ENCODE measurements around the gene ADAMTS17. TPM values are rescaled to one million over a fixed set of nuclear protein-coding genes. Genes with fewer than 3 reads are reported as not detected.

The ADAMTS17 gene
- total RNA-seq, 1 experiment from 2014 or later: 4.2 TPM

DNA sequence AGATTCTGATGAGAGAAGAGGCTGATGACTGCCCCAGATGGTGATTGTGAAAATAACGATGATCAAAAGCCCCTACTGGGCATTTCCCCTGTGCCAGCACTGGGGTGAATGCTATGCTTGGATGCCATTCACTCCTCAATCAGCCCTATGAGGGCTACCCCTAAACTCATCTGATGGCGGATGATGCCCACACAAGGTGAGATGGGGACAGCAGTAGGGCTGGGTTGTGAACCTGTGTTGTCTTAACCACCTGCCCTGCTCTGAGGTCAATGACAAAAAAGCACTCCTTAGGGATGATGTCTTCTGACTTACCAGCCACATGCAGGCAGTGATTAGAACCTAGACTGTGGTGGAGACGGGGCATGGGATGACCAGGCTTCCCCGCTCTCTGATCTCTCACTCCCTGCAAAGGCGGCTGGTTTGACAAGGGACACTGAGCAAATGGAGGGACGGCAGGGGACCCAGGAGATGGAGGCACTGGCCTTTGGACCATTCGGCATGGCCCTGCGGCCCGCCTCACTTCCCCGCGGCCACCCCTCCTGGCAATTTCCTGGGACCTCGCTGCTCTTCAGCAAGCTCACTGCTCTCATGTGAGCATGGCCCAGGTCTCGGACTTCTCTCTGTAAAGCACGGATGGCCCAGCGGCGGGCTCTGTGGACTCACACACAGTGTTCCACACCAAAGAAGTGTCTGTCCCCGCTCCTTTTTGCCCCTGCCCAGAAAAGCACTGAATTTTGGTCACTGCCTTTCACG is 357.1 kb downstream of the ADAMTS17 start:
- intact Hi-C loops (cut with micrococcal nuclease): no loop called here
- TF ChIP-seq ELF1 (IDR thresholded peaks at IDR 0.05; ENCODE audit: borderline replicate concordance, low read depth) (no peak), ZNF274 (IDR thresholded peaks at IDR 0.05; ENCODE audit: low read depth, low read length) (no peak), RAD21 (IDR thresholded peaks at IDR 0.05; ENCODE audit: low read depth) (no peak), ZBTB33 (IDR thresholded peaks at IDR 0.05; ENCODE audit: extremely low read depth, insufficient replicate concordance, low read length) (no peak)

GRCh38 chr15:99983886-99984286 is 357.9 kb downstream of the ADAMTS17 start:
- Histone ChIP-seq H3K4me2 (ENCODE audit: low read length) (no peak overlapping the region), H3K27ac (ENCODE audit: low read depth, low read length) (no peak overlapping the region), H3K9me3 (ENCODE audit: control insufficient read depth in 1 of 2, insufficient read depth in 1 of 2, low read depth in 1 of 2, low read length in 2 of 2) (no peaks in the 10 kb centered on the region), H3K4me1 (ENCODE audit: control insufficient read depth in 1 of 2, insufficient read depth in 2 of 2, low read length in 2 of 2) (no peaks in the 10 kb centered on the region), H3K4me3 (replicated peaks in 1 of 2; ENCODE audit: low read depth in 1 of 2, low read length in 2 of 2) (no peak overlapping the region), H3K9me2 (ENCODE audit: insufficient read depth) (no peaks in the 10 kb centered on the region), H3K27me3 (ENCODE audit: insufficient read depth, low read length) (no peaks in the 10 kb centered on the region), H3K9ac (ENCODE audit: low read length) (no peak overlapping the region), H3K36me3 (ENCODE audit: control insufficient read depth in 1 of 2, insufficient read depth in 2 of 2, low read length in 2 of 2) (no peaks in the 10 kb centered on the region), H3K79me2 (ENCODE audit: insufficient read depth, low read length) (no peaks in the 10 kb centered on the region), H4K20me1 (ENCODE audit: insufficient read depth) (no peaks in the 10 kb centered on the region), H2AFZ (ENCODE audit: low read depth, low read length, poor library complexity, severe bottlenecking) (no peak overlapping the region)
- DNase-seq (ENCODE audit: low read depth, low spot score) (no peak), ATAC-seq (no peak)
- RAD21 ChIA-PET (ENCODE audit: low non-redundant PET in 1 of 2, low total read pairs in 2 of 2, uncharacterized antibody in 2 of 2, unreplicated experiment in 2 of 2): no interaction called here
- CTCF ChIA-PET: no interaction called here
- POLR2A ChIA-PET: no interaction called here
- intact Hi-C loops (cut with micrococcal nuclease): no loop called here
- TF ChIP-seq CEBPB (IDR thresholded peaks at IDR 0.05; ENCODE audit: low read depth) (no peak), CTCF (IDR thresholded peaks at IDR 0.05 in 2 of 3, conservative IDR thresholded peaks at IDR 0.05 in 1 of 3; ENCODE audit: borderline replicate concordance in 1 of 3, insufficient read depth in 1 of 3, low read depth in 2 of 3, low read length in 2 of 3) (no peak), EGR1 (IDR thresholded peaks at IDR 0.05; ENCODE audit: low read depth) (no peak), FOSL1 (IDR thresholded peaks at IDR 0.05; ENCODE audit: low read depth) (no peak), CBX3 (IDR thresholded peaks at IDR 0.05; ENCODE audit: low read depth) (no peak), POLR2AphosphoS5 (IDR thresholded peaks at IDR 0.05; ENCODE audit: low read depth, low read length) (no peak), EZH2phosphoT487 (IDR thresholded peaks at IDR 0.05; ENCODE audit: borderline replicate concordance) (no peak), ZNF274 (IDR thresholded peaks at IDR 0.05; ENCODE audit: low read depth, low read length) (no peak), TCF7L2 (IDR thresholded peaks at IDR 0.05; ENCODE audit: borderline replicate concordance, extremely low read depth, insufficient read depth, insufficient read length) (no peak), ZFX (IDR thresholded peaks at IDR 0.05) (no peak), MAX (IDR thresholded peaks at IDR 0.05) (no peak), SIN3A (IDR thresholded peaks at IDR 0.05; ENCODE audit: low read depth) (no peak), ATF3 (IDR thresholded peaks at IDR 0.05) (no peak), JUND (IDR thresholded peaks at IDR 0.05) (no peak)
- BruUV-seq (replicated peaks): no TSS peak

More for the DNA sequence above, 357.1 kb downstream of the ADAMTS17 start:
- no peaks in the 10 kb centered on the region for H3K27me3 ChIP-seq (ENCODE audit: insufficient read depth, low read length)
- H3K36me3 ChIP-seq (ENCODE audit: control insufficient read depth in 1 of 2, insufficient read depth in 2 of 2, low read length in 2 of 2): no peaks in the 10 kb centered on the region
- BruUV-seq (replicated peaks): no TSS peak
- no peak overlapping the region for H3K4me3 ChIP-seq (replicated peaks in 1 of 2; ENCODE audit: low read depth in 1 of 2, low read length in 2 of 2)
- ATAC-seq (no peak), DNase-seq (ENCODE audit: low read depth, low spot score) (no peak)
- no peaks in the 10 kb centered on the region for H3K79me2 ChIP-seq (ENCODE audit: insufficient read depth, low read length)
- no peaks in the 10 kb centered on the region for H4K20me1 ChIP-seq (ENCODE audit: insufficient read depth)
- H3K9me3 ChIP-seq (ENCODE audit: control insufficient read depth in 1 of 2, insufficient read depth in 1 of 2, low read depth in 1 of 2, low read length in 2 of 2): no peaks in the 10 kb centered on the region
- H3K4me2 ChIP-seq (ENCODE audit: low read length): no peak overlapping the region
- no peak overlapping the region for H3K27ac ChIP-seq (ENCODE audit: low read depth, low read length)
- no peaks in the 10 kb centered on the region for H3K9me2 ChIP-seq (ENCODE audit: insufficient read depth)
- H3K9ac ChIP-seq (ENCODE audit: low read length): no peak overlapping the region
- ChIA-PET RAD21 (ENCODE audit: low non-redundant PET in 1 of 2, low total read pairs in 2 of 2, uncharacterized antibody in 2 of 2, unreplicated experiment in 2 of 2) (no interaction called here), CTCF (no interaction called here), POLR2A (no interaction called here)
- H3K4me1 ChIP-seq (ENCODE audit: control insufficient read depth in 1 of 2, insufficient read depth in 2 of 2, low read length in 2 of 2): no peaks in the 10 kb centered on the region
- H2AFZ ChIP-seq (ENCODE audit: low read depth, low read length, poor library complexity, severe bottlenecking): no peak overlapping the region

All from HCT116 (cell line).